ENCODE data around the gene TSEN15. TPM values are rescaled to one million over a fixed set of nuclear protein-coding genes. Genes with fewer than 3 reads are reported as not detected.

Gene TSEN15
- 26.4 TPM for total RNA-seq
- long read RNA-seq, transcript TSEN15-216 (5 exons, 1,986 nt): major isoform, 10 of 18 reads
- long read RNA-seq, partial matches to known transcripts: 0 of 18 reads
- long read RNA-seq, other reads (novel, unspliced or antisense): 0 of 18 reads

- peak; percentile 99 for ATAC-seq
- peak; percentile 91 for DNase-seq (ENCODE audit: missing footprints)
- intact Hi-C loops (cut with DNase I): no loop called here
Measured at GRCh38 chr1:184051485-184052193, at the start of gene TSEN15. Gene TSEN15 (plus strand): TSS chr1:184051730. CDS start chr1:184051756, 26 bp downstream.

- intact Hi-C loops (cut with DNase I): no loop called here
- peak; percentile 70 for ATAC-seq
- DNase-seq (ENCODE audit: missing footprints): no peak
Measured at GRCh38 chr1:184002071-184002470, 49.5 kb upstream of the TSEN15 start.

- DNase-seq (ENCODE audit: missing footprints) (no peak), ATAC-seq (no peak)
- intact Hi-C loops (cut with DNase I): no loop called here
Measured at GRCh38 chr1:184004935-184005334, 46.6 kb upstream of the TSEN15 start.

GRCh38 chr1:184005506-184005905 lies 46.0 kb upstream of the TSEN15 start:
- ATAC-seq (no peak), DNase-seq (ENCODE audit: missing footprints) (no peak)
- intact Hi-C loops (cut with DNase I): no loop called here

GRCh38 chr1:184010788-184011187 lies 40.7 kb upstream of the TSEN15 start:
- no peak for ATAC-seq

GRCh38 chr1:184012187-184012586 lies 39.3 kb upstream of the TSEN15 start:
- DNase-seq (ENCODE audit: missing footprints) (no peak), ATAC-seq (no peak)
- intact Hi-C loops (cut with DNase I): no loop called here

More at GRCh38 chr1:184010788-184011187, 40.7 kb upstream of the TSEN15 start:
- DNase-seq (ENCODE audit: missing footprints): no peak
- intact Hi-C loops (cut with DNase I): no loop called here

GRCh38 chr1:184014271-184014670 lies 37.3 kb upstream of the TSEN15 start:
- intact Hi-C loops (cut with DNase I): no loop called here
- DNase-seq (ENCODE audit: missing footprints) (no peak), ATAC-seq (no peak)

- ATAC-seq (no peak), DNase-seq (ENCODE audit: missing footprints) (no peak)
- intact Hi-C loops (cut with DNase I): no loop called here
Measured at GRCh38 chr1:184016169-184016568, 35.4 kb upstream of the TSEN15 start.

- no peak for DNase-seq (ENCODE audit: missing footprints)
- no peak for ATAC-seq
- intact Hi-C loops (cut with DNase I): no loop called here
Measured at GRCh38 chr1:184017306-184017705, 34.2 kb upstream of the TSEN15 start.

- DNase-seq (ENCODE audit: missing footprints) (no peak), ATAC-seq (no peak)
- intact Hi-C loops (cut with DNase I): no loop called here
Measured at GRCh38 chr1:184018622-184019021, 32.9 kb upstream of the TSEN15 start.

GRCh38 chr1:184019069-184019468 lies 32.5 kb upstream of the TSEN15 start:
- intact Hi-C loops (cut with DNase I): no loop called here
- DNase-seq (ENCODE audit: missing footprints) (no peak), ATAC-seq (peak; percentile 35)

- intact Hi-C loops (cut with DNase I): no loop called here
- DNase-seq (ENCODE audit: missing footprints) (no peak), ATAC-seq (no peak)
Measured at GRCh38 chr1:184019506-184019905, 32.0 kb upstream of the TSEN15 start.

- ATAC-seq: no peak
- DNase-seq (ENCODE audit: missing footprints): no peak
- intact Hi-C loops (cut with DNase I): no loop called here
Measured at GRCh38 chr1:184020328-184020727, 31.2 kb upstream of the TSEN15 start.

- no peak for DNase-seq (ENCODE audit: missing footprints)
- intact Hi-C loops (cut with DNase I): no loop called here
- ATAC-seq: no peak
Measured at GRCh38 chr1:184020855-184021254, 30.7 kb upstream of the TSEN15 start.

GRCh38 chr1:184021728-184022127 lies 29.8 kb upstream of the TSEN15 start:
- ATAC-seq (peak; percentile 91), DNase-seq (ENCODE audit: missing footprints) (no peak)
- intact Hi-C loops (cut with DNase I): no loop called here

GRCh38 chr1:184022668-184023067 lies 28.9 kb upstream of the TSEN15 start:
- DNase-seq (ENCODE audit: missing footprints) (no peak), ATAC-seq (peak; percentile 74)

GRCh38 chr1:184023171-184023570 lies 28.4 kb upstream of the TSEN15 start:
- ATAC-seq (no peak), DNase-seq (ENCODE audit: missing footprints) (no peak)
- intact Hi-C loops (cut with DNase I): no loop called here

More at GRCh38 chr1:184022668-184023067, 28.9 kb upstream of the TSEN15 start:
- intact Hi-C loops (cut with DNase I): no loop called here

- intact Hi-C loops (cut with DNase I): no loop called here
- ATAC-seq: no peak
- DNase-seq (ENCODE audit: missing footprints): no peak
Measured at GRCh38 chr1:184025242-184025675, 26.3 kb upstream of the TSEN15 start.

- intact Hi-C loops (cut with DNase I): no loop called here
- no peak for ATAC-seq
- DNase-seq (ENCODE audit: missing footprints): no peak
Measured at GRCh38 chr1:184027826-184028695, 23.5 kb upstream of the TSEN15 start.
